HL-60/S4 treated with phorbol 12-myristate 13-acetate at 8.2 ng/mL for 4 days and 3 days (cell line): Measurements from ENCODE around the gene MCEE.
"Not testable (repeated sequence)": the region's sequence is repeated elsewhere in the genome, so short reads cannot be mapped to it uniquely, and the experiment has no call there.

Source experiments
- in situ Hi-C: fragments of 300-500 bp; cut with MboI; formaldehyde crosslinking; loops from 2 replicates; pipeline ENCODE4 v1.15.0; 2022; ENCODE audit warnings: low sequenced_read_pairs

Gene MCEE

GRCh38 chr2:71130152-71130904 lies at the start of gene MCEE, which contains the start of gene MPHOSPH10:
Gene MCEE (minus strand): TSS chr2:71130229. CDS start chr2:71130219, 10 bp downstream.
Gene MPHOSPH10 (plus strand): TSS chr2:71130634. CDS start chr2:71130666, 32 bp downstream.
- in situ Hi-C loops: no loop called here

- in situ Hi-C loops: not testable (repeated sequence)
Observed at GRCh38 chr2:71178836-71179235, 48.8 kb upstream of the MCEE start.

- in situ Hi-C loops: no loop called here
Observed at GRCh38 chr2:71174207-71174606, 44.2 kb upstream of the MCEE start.

- in situ Hi-C loops: no loop called here
Observed at GRCh38 chr2:71173096-71173495, 43.1 kb upstream of the MCEE start.

GRCh38 chr2:71166812-71167211 lies 36.8 kb upstream of the MCEE start:
- in situ Hi-C loops: no loop called here

- in situ Hi-C loops: no loop called here
Observed at GRCh38 chr2:71157124-71157793, 27.2 kb upstream of the MCEE start.

- in situ Hi-C loops: no loop called here
Observed at GRCh38 chr2:71156573-71156972, 26.5 kb upstream of the MCEE start.

- in situ Hi-C loops: no loop called here
Observed at GRCh38 chr2:71155846-71156245, 25.8 kb upstream of the MCEE start.

GRCh38 chr2:71154798-71155197 lies 24.8 kb upstream of the MCEE start:
- in situ Hi-C loops: no loop called here

GRCh38 chr2:71154279-71154678 lies 24.2 kb upstream of the MCEE start:
- in situ Hi-C loops: no loop called here

- in situ Hi-C loops: no loop called here
Observed at GRCh38 chr2:71153585-71154224, 23.7 kb upstream of the MCEE start.

- in situ Hi-C loops: no loop called here
Observed at GRCh38 chr2:71151620-71152019, 21.6 kb upstream of the MCEE start.

GRCh38 chr2:71150082-71150816 lies 20.2 kb upstream of the MCEE start:
- in situ Hi-C loops: no loop called here

- in situ Hi-C loops: no loop called here
Observed at GRCh38 chr2:71148506-71149063, 18.6 kb upstream of the MCEE start.

- in situ Hi-C loops: no loop called here
Observed at GRCh38 chr2:71143782-71144181, 13.8 kb upstream of the MCEE start.

- in situ Hi-C loops: no loop called here
Observed at GRCh38 chr2:71136174-71136573, 6.1 kb upstream of the MCEE start.

GRCh38 chr2:71133603-71134002 lies 3.6 kb upstream of the MCEE start:
- in situ Hi-C loops: no loop called here

GRCh38 chr2:71131387-71132166 lies 1.5 kb upstream of the MCEE start:
- in situ Hi-C loops: not testable (repeated sequence)

GRCh38 chr2:71130905-71131244 lies 846 bp upstream of the MCEE start:
- in situ Hi-C loops: no loop called here

- in situ Hi-C loops: no loop called here
Observed at GRCh38 chr2:71129902-71130151, 202 bp downstream of the MCEE start.
